Body of pancreas (tissue), 4 donors: ENCODE measurements around the gene RFX5. TPM values are rescaled to one million over a fixed set of nuclear protein-coding genes. Genes with fewer than 3 reads are reported as not detected.
"Not testable (repeated sequence)": the region's sequence is repeated elsewhere in the genome, so short reads cannot be mapped to it uniquely, and the experiment has no call there.

Source experiments
- ATAC-seq: fragments of 150-250 bp; one replicate; pipeline ENCODE4 v1.9.1; 2016
- DNase-seq, 4 donors: peaks; one replicate each; pipeline ENCODE4 v3.0.0-alpha.2; 2019
- H3K27ac ChIP-seq, 4 donors: fragments of 200-600 bp; sonication (generic); 1 replicate in 3 of 4; 2 replicates in 1 of 4; pipeline versions ENCODE4 v1.5.1 to v1.6.1; 2016 to 2019; ENCODE audit warnings: mild to moderate bottlenecking in 1 of 4, mixed read lengths in 1 of 4, moderate library complexity in 1 of 4
- H3K27me3 ChIP-seq, 2 donors: fragments of 200-600 bp; sonication (generic); one replicate each; pipeline ENCODE4 v1.6.0; 2016; ENCODE audit warnings: mild to moderate bottlenecking in 1 of 2
- H3K36me3 ChIP-seq, 2 donors: fragments of 200-600 bp; sonication (generic); replicated peaks in 1 of 2; 2 replicates each; pipeline ENCODE4 v1.5.1; 2016; ENCODE audit warnings: low read depth in 2 of 2; ENCODE audit not compliant: insufficient read depth in 1 of 2
- H3K4me1 ChIP-seq: fragments of 200-600 bp; sonication (generic); one replicate; pipeline ENCODE4 v1.6.0; 2016
- H3K4me3 ChIP-seq, 2 donors: fragments of 200-600 bp; sonication (generic); 1 replicate in 1 of 2; 2 replicates in 1 of 2; pipeline ENCODE4 v1.5.1; 2016 to 2019
- H3K9me3 ChIP-seq, 3 donors: fragments of 200-600 bp; sonication (generic); 1 replicate in 2 of 3; 2 replicates in 1 of 3; pipeline ENCODE4 v1.5.1; 2016
- POLR2A ChIP-seq, 3 donors: fragments of 450-650 bp; IDR thresholded peaks; one replicate each; pipeline ENCODE4 v1.6.1; 2016; ENCODE audit warnings: antibody characterized with exemption in 3 of 3, mild to moderate bottlenecking in 2 of 3
- WGBS, 2 donors: methylation state at CpG; one replicate each; pipeline ENCODE4 v1.1.5; 2017; 5-methylcytosine and 5-hydroxymethylcytosine counted together
- intact Hi-C: fragments of 100-400 bp; cut with DNase I; formaldehyde crosslinking; loops from one replicate; pipeline ENCODE4 v1.15.1; 2023
- total RNA-seq, 2 donors: library from RNA; depleted of rRNA; stranded (reverse); fragments of >200 nt; gene quantifications; one replicate each; pipeline ENCODE4 v1.1.0, GENCODE V29; 2016
- TF ChIP-seq, protein P1 (sequence below), 7 experiments: fragments of 450-650 bp in 4 of 7; fragments of 200-600 bp in 3 of 7; sonication (generic) in 3 of 7; IDR thresholded peaks; one replicate each; pipeline ENCODE4 v1.5.1; 2016 to 2019; ENCODE audit warnings: antibody characterized with exemption in 7 of 7

Gene RFX5
- total RNA-seq, 2 donors from 2014 or later: 8.3 to 14.5 TPM

- WGBS, 2 donors: 89 to 97% methylated on average over 2 to 3 of the region's 3 CpGs
- Histone ChIP-seq H3K4me1 (no peaks in the 10 kb centered on the region), H3K27me3 (no peaks in the 10 kb centered on the region), H3K27ac (no peak overlapping the region), H3K4me3 (no peak overlapping the region), H3K9me3 (no peaks in the 10 kb centered on the region), H3K36me3 (peaks cover 0 to 7% of the 10 kb centered on the region in 2 donors)
- ATAC-seq: no peak
- no peak for DNase-seq
- intact Hi-C loops: no loop called here
- TF ChIP-seq, protein P1, sequence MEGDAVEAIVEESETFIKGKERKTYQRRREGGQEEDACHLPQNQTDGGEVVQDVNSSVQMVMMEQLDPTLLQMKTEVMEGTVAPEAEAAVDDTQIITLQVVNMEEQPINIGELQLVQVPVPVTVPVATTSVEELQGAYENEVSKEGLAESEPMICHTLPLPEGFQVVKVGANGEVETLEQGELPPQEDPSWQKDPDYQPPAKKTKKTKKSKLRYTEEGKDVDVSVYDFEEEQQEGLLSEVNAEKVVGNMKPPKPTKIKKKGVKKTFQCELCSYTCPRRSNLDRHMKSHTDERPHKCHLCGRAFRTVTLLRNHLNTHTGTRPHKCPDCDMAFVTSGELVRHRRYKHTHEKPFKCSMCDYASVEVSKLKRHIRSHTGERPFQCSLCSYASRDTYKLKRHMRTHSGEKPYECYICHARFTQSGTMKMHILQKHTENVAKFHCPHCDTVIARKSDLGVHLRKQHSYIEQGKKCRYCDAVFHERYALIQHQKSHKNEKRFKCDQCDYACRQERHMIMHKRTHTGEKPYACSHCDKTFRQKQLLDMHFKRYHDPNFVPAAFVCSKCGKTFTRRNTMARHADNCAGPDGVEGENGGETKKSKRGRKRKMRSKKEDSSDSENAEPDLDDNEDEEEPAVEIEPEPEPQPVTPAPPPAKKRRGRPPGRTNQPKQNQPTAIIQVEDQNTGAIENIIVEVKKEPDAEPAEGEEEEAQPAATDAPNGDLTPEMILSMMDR (IDR thresholded peaks at IDR 0.05): no peak
- no peak for TF ChIP-seq POLR2A (IDR thresholded peaks at IDR 0.05)
These were observed 15.5 kb upstream of the RFX5 start for GRCh38 chr1:151362308-151363155.

DNA sequence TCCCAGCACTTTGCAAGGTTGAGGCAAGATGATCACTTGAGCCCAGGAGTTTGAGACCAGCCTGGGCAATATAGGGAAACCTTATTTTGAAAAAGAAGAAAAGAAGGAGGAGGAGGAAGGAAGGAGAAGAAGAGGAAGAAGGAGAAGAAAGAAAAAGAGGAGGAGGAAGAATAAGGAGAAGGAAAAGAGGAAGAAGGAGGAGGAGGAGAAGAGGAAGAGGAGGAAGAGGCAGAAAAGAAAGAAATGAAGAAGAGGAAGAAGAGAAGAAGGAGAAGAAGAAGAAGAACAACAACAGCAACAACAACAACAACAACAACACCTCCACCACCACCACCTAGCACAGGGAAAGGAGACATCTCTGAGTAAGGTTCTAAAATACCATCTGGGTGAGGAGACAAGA, 14.8 kb upstream of the RFX5 start:
- Histone ChIP-seq H3K4me3 (no peak overlapping the region), H3K27me3 (no peaks in the 10 kb centered on the region), H3K36me3 (peaks cover 0 to 7% of the 10 kb centered on the region in 2 donors), H3K4me1 (no peaks in the 10 kb centered on the region), H3K9me3 (no peaks in the 10 kb centered on the region), H3K27ac (no peak overlapping the region)
- TF ChIP-seq POLR2A (IDR thresholded peaks at IDR 0.05): no peak
- TF ChIP-seq, protein P1 (IDR thresholded peaks at IDR 0.05): no peak
- no peak for DNase-seq
- ATAC-seq: no peak
- intact Hi-C loops: no loop called here

- TF ChIP-seq, protein P1 (IDR thresholded peaks at IDR 0.05): no peak
- TF ChIP-seq POLR2A (IDR thresholded peaks at IDR 0.05): no peak
- H3K9me3 ChIP-seq: no peaks in the 10 kb centered on the region
- no peak overlapping the region for H3K4me3 ChIP-seq
- H3K27me3 ChIP-seq: no peaks in the 10 kb centered on the region
- intact Hi-C loops: loop anchor here (5.0 kb wide), 1 partner anchor 49 kb away; no protein-coding TSS in a partner anchor
- WGBS, 2 donors: 43 to 60% methylated on average over 2 of the region's 2 CpGs
- H3K36me3 ChIP-seq: no peaks in the 10 kb centered on the region
- no peaks in the 10 kb centered on the region for H3K4me1 ChIP-seq
- H3K27ac ChIP-seq: no peak overlapping the region
- no peak for DNase-seq
- ATAC-seq: no peak
These were observed 9.6 kb upstream of the RFX5 start for GRCh38 chr1:151356696-151357095.

DNA sequence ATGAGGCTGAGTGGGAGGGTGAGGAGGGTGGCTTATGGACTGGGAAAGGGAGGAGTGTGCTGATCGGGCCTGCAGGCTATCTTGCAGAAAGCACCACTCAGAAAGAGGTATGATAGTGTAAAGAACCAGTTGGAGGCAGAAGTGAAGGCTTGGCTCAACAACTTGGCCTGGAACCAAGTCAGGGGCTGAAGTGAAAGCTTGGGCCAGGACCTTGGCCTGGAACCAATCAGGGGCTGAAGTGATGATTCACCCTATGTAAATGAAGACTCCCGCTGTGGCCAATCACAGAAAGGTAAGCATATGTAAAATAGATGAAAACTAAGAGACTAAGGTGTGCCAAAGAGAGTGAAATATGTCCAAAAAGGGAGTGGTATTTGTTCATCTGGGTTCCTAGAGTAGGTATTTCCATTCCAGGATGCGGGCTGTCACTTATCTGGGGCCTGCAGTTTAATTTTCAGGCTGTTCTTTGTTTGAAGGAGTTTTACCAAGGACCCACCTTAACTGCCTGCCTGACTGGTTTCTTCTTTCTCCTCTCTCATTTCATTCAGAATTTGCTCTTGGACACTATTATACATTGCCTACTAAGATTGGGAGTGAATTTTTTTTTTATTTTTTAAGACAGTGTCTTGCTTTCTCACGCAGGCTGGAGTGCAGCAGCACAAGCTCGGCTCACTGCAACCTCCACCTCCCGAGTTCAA, 5.1 kb upstream of the RFX5 start:
- no peaks in the 10 kb centered on the region for H3K9me3 ChIP-seq
- intact Hi-C loops: no loop called here
- DNase-seq: peak in 2 of 4 donors; percentile 28 to 36
- 87 to 90% methylated on average over 6 of the region's 6 CpGs for WGBS, 2 donors
- H3K36me3 ChIP-seq: no peaks in the 10 kb centered on the region
- H3K27ac ChIP-seq: no peak overlapping the region
- ATAC-seq: no peak
- H3K27me3 ChIP-seq: no peaks in the 10 kb centered on the region
- no peak overlapping the region for H3K4me3 ChIP-seq
- TF ChIP-seq, protein P1 (IDR thresholded peaks at IDR 0.05): no peak
- TF ChIP-seq POLR2A (IDR thresholded peaks at IDR 0.05): no peak
- H3K4me1 ChIP-seq: peaks cover 5% of the 10 kb centered on the region

DNA sequence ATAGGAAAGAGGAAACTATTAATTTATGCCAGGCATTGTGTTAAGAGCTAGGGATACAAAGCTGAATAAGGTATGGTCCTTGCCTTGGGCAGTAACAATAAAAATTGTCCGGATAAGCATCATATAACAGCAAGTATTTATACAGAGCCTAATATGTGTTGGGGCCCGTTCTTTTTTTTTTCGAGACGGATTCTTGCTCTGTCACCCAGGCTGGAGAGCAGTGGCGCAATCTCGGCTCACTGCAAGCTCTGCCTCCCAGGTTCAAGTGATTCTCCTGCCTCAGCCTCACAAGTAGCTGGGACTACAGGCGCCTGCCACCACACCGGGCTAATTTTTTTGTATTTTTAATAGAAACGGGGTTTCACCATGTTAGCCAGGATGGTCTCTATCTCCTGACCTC, 3.3 kb upstream of the RFX5 start:
- DNase-seq, H3K27me3 ChIP-seq, H3K9me3 ChIP-seq, ATAC-seq, H3K27ac ChIP-seq, H3K36me3 ChIP-seq, H3K4me3 ChIP-seq, intact Hi-C loops: not testable (repeated sequence)
- 84 to 87% methylated on average over 9 of the region's 9 CpGs for WGBS, 2 donors
- peaks cover 14% of the 10 kb centered on the region for H3K4me1 ChIP-seq
